Heart left ventricle (tissue), 16 donors: ENCODE data around the gene PRMT7. TPM values are rescaled to one million over a fixed set of nuclear protein-coding genes. Genes with fewer than 3 reads are reported as not detected.

Source experiments
- ATAC-seq, 4 donors: fragments of 200-7000 bp; cut with Tn5 transposase; one replicate each; pipeline ENCODE4 v1.9.1; 2020 to 2022; ENCODE audit warnings: moderate library complexity in 4 of 4, mild to moderate bottlenecking in 3 of 4, moderate number of reproducible peaks in 1 of 4
- DNase-seq, 5 donors: peaks; one replicate each; pipeline ENCODE4 v3.0.0-alpha.2; 2020
- H3K27ac ChIP-seq, 12 donors: fragments of 200-600 bp; sonication (generic) in 4 of 12; one replicate each; pipeline versions ENCODE4 v1.5.0 to v1.8.0; 2016 to 2022; ENCODE audit warnings: mild to moderate bottlenecking in 2 of 12
- H3K27me3 ChIP-seq, 9 donors: fragments of 200-600 bp; sonication (generic) in 2 of 9; one replicate each; pipeline versions ENCODE4 v1.5.1 to v1.8.0; 2016 to 2022; ENCODE audit warnings: mild to moderate bottlenecking in 3 of 9
- H3K36me3 ChIP-seq, 9 donors: fragments of 200-600 bp; sonication (generic) in 2 of 9; one replicate each; pipeline versions ENCODE4 v1.5.0 to v1.8.0; 2018 to 2022; ENCODE audit warnings: mild to moderate bottlenecking in 2 of 9
- H3K4me1 ChIP-seq, 12 donors: fragments of 200-600 bp; sonication (generic) in 4 of 12; one replicate each; pipeline versions ENCODE4 v1.5.0 to v1.8.0; 2016 to 2022; ENCODE audit warnings: mild to moderate bottlenecking in 3 of 12
- H3K4me3 ChIP-seq, 12 donors: fragments of 200-600 bp; sonication (generic) in 4 of 12; one replicate each; pipeline versions ENCODE4 v1.5.0 to v1.8.0; 2017 to 2022; ENCODE audit warnings: mild to moderate bottlenecking in 9 of 12, moderate library complexity in 4 of 12
- H3K9me3 ChIP-seq, 12 donors: fragments of 200-600 bp; sonication (generic) in 4 of 12; one replicate each; pipeline versions ENCODE4 v1.5.0 to v1.8.0; 2016 to 2022; ENCODE audit warnings: mild to moderate bottlenecking in 1 of 12
- CTCF ChIP-seq, 12 donors: fragments of 200-600 bp; sonication (generic) in 4 of 12; IDR thresholded peaks; one replicate each; pipeline versions ENCODE4 v1.5.0 to v1.8.0; 2018 to 2022; ENCODE audit warnings: antibody characterized with exemption in 12 of 12, mild to moderate bottlenecking in 5 of 12
- POLR2A ChIP-seq, 2 donors: fragments of 450-650 bp; IDR thresholded peaks; one replicate each; pipeline ENCODE4 v1.6.1; 2017; ENCODE audit warnings: antibody characterized with exemption in 2 of 2, mild to moderate bottlenecking in 2 of 2, moderate library complexity in 2 of 2
- WGBS, 4 donors: extraction: QIAGEN DNeasy Blood & Tissue Kit in 2 of 4; methylation state at CpG; one replicate each; pipeline versions ENCODE4 v1.1.5 to v1.1.7; 2013 to 2018; 5-methylcytosine and 5-hydroxymethylcytosine counted together
- intact Hi-C, 10 donors: fragments of 100-400 bp; cut with DNase I; formaldehyde crosslinking; loops; one replicate each; pipeline versions ENCODE4 v1.11.1 to v1.14.2; 2022
- polyA plus RNA-seq, 2 donors: library from polyadenylated mRNA; stranded (reverse); fragments of 200-250 nt; gene quantifications; one replicate each; pipeline ENCODE4 v1.2.3, GENCODE V29; 2013
- total RNA-seq, 9 donors: library from RNA; depleted of rRNA in 2 of 9; stranded (reverse); fragments of >200 nt in 2 of 9; fragmentation: NEBNext Ultra II Directional in 3 of 9; extraction: Animal tissue kit (Norgen Biotek cat#: 25700) in 3 of 9; gene quantifications; one replicate each; pipeline versions ENCODE4 v1.1.0 to v1.2.4, GENCODE V29; 2016 to 2023
- donor health status: ischemic (EF 13 %, LVEDD 7.1; RV severe dilation, severe dysfunction).
- donor health status: healthy with polysubstance abuse.
- donor health status: DM: no; HTN: yes; CAD: no.
- donor health status: DM: no; HTN: no; CAD: no.
- donor health status: ischemic (EF 25% LVEDD 6.9; RV normal size, moderate dysfunction).
- donor health status: ischemic (EF 25% LVEDD 5.7; RV mildly dilated, moderate dysfunction).
- donor health status: healthy.
- donor health status: DM: yes; HTN: yes; CAD: no.
- donor health status: ischemic (EF 35%, LVEDD 5.7; RV mildly dilated, moderate dysfunction).
- donor health status: nonischemic (EF 11% LVEDD 7.7; RV severe dilation, severe dysfunction).
- donor health status: DM: yes; HTN: yes; CAD: no.
- donor health status: PGD.
- donor health status: ischemic (EF 29% LVEDD 5.4; RV normal size, mild dysfunction).
- donor health status: nonischemic (EF 23%, LVEDD 6.1; RV moderate dilation, normal function).

The PRMT7 gene
- total and polyA plus RNA-seq, 11 donors, result 21.0 to 37.4 (median 30.7) TPM

- TF ChIP-seq POLR2A (IDR thresholded peaks at IDR 0.05), result no peak
- no peak for TF ChIP-seq CTCF (IDR thresholded peaks at IDR 0.05)
- DNase-seq, result no peak
These were observed 46.1 kb downstream of the PRMT7 start for GRCh38 chr16:68356919-68357286.

GRCh38 chr16:68357521-68357922, 46.7 kb downstream of the PRMT7 start:
- TF ChIP-seq POLR2A (IDR thresholded peaks at IDR 0.05) (no peak), CTCF (IDR thresholded peaks at IDR 0.05) (no peak)
- H3K27me3 ChIP-seq, result no peaks in the 10 kb centered on the region
- H3K9me3 ChIP-seq, result no peaks in the 10 kb centered on the region
- no peak for ATAC-seq
- WGBS, 4 donors, result 92 to 96% (median 93%) methylated on average over 9 of the region's 9 CpGs
- peaks cover 0 to 22% (median 0%) of the 10 kb centered on the region in 12 donors for H3K4me1 ChIP-seq
- H3K27ac ChIP-seq, result no peak overlapping the region
- DNase-seq, result peak in 1 of 5 donors; percentile 32
- intact Hi-C loops, result no loop called here
- peaks cover 0 to 74% (median 60%) of the 10 kb centered on the region in 9 donors for H3K36me3 ChIP-seq
- H3K4me3 ChIP-seq, result no peak overlapping the region

More at GRCh38 chr16:68356919-68357286, 46.1 kb downstream of the PRMT7 start:
- WGBS, 4 donors, result 89 to 94% (median 90%) methylated on average over 4 to 5 of the region's 5 CpGs; no CpG with 5 or more reads in 1 of the 4 donors
- no peak overlapping the region for H3K27ac ChIP-seq
- ATAC-seq, result no peak
- intact Hi-C loops, result no loop called here
- peak overlapping the region in 1 of 12 donors; percentile 25 for H3K4me3 ChIP-seq
- H3K27me3 ChIP-seq, result no peaks in the 10 kb centered on the region
- H3K9me3 ChIP-seq, result no peaks in the 10 kb centered on the region
- peaks cover 0 to 22% (median 0%) of the 10 kb centered on the region in 12 donors for H3K4me1 ChIP-seq
- H3K36me3 ChIP-seq, result peaks cover 0 to 79% (median 66%) of the 10 kb centered on the region in 9 donors

- H3K4me3 ChIP-seq, result no peak overlapping the region
- 88 to 94% (median 89%) methylated on average over 11 of the region's 11 CpGs for WGBS, 4 donors
- no peak for TF ChIP-seq POLR2A (IDR thresholded peaks at IDR 0.05)
- no peak for TF ChIP-seq CTCF (IDR thresholded peaks at IDR 0.05)
- no peaks in the 10 kb centered on the region for H3K27me3 ChIP-seq
- H3K4me1 ChIP-seq, result peaks cover 0 to 22% (median 0%) of the 10 kb centered on the region in 12 donors
- DNase-seq, result no peak
- peaks cover 0 to 72% (median 56%) of the 10 kb centered on the region in 9 donors for H3K36me3 ChIP-seq
- H3K9me3 ChIP-seq, result no peaks in the 10 kb centered on the region
- intact Hi-C loops, result no loop called here
- ATAC-seq, result no peak
- no peak overlapping the region for H3K27ac ChIP-seq
These were observed 47.1 kb downstream of the PRMT7 start for GRCh38 chr16:68357923-68358322.

- 85 to 92% (median 90%) methylated on average over 6 to 13 of the region's 13 CpGs for WGBS, 4 donors
- ATAC-seq (no peak), DNase-seq (no peak)
- Histone ChIP-seq H3K27me3 (no peaks in the 10 kb centered on the region), H3K4me1 (peaks cover 0 to 22% (median 0%) of the 10 kb centered on the region in 12 donors), H3K9me3 (no peaks in the 10 kb centered on the region), H3K36me3 (peaks cover 0 to 62% (median 46%) of the 10 kb centered on the region in 9 donors), H3K27ac (no peak overlapping the region), H3K4me3 (no peak overlapping the region)
- no peak for TF ChIP-seq CTCF (IDR thresholded peaks at IDR 0.05)
- TF ChIP-seq POLR2A (IDR thresholded peaks at IDR 0.05), result no peak
- intact Hi-C loops, result no loop called here
These were observed 48.1 kb downstream of the PRMT7 start for GRCh38 chr16:68358951-68359350.
